Measurements from ENCODE around the gene DDX5.
A peak's percentile ranks its signal among the peaks of the same experiment; 100 is the strongest.
"Not testable (repeated sequence)": the region's sequence is repeated elsewhere in the genome, so short reads cannot be mapped to it uniquely, and the experiment has no call there.

Gene DDX5

DNA sequence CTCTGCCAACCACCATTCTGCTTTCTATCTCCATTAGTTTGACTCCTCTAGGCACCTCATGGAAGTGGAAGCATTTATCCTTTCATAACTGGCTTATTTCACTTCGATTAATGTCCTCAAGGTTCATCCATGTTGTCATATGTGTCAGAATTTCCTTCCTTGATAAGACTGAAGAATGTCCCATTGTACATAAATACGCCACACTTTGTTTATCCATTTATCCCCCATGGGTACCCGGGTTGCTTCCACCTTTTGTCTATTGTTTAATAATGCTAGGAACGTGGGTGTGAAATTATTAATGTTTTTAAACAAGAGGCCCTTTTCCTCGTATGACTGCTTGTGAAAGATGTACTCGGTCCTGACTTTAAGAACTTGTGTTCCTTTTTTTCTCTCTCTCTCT, 44.3 kb downstream of the DDX5 start:
- no peaks in the 10 kb centered on the region for H3K27me3 ChIP-seq (replicated peaks; ENCODE audit: control insufficient read depth, insufficient read depth, low read length)
- no peak overlapping the region for H3K4me3 ChIP-seq (ENCODE audit: low read length)
- no peaks in the 10 kb centered on the region for H3K9me3 ChIP-seq (ENCODE audit: control insufficient read depth, low read length)
- H3K9ac ChIP-seq (ENCODE audit: low read length): no peak overlapping the region
- peaks cover 19% of the 10 kb centered on the region for H3K4me1 ChIP-seq (ENCODE audit: control insufficient read depth, insufficient read depth, low read length)
- no peaks in the 10 kb centered on the region for H3K36me3 ChIP-seq (ENCODE audit: control insufficient read depth, insufficient read depth, low read length, severe bottlenecking)
- no peak for DNase-seq (ENCODE audit: low read depth)

DNA sequence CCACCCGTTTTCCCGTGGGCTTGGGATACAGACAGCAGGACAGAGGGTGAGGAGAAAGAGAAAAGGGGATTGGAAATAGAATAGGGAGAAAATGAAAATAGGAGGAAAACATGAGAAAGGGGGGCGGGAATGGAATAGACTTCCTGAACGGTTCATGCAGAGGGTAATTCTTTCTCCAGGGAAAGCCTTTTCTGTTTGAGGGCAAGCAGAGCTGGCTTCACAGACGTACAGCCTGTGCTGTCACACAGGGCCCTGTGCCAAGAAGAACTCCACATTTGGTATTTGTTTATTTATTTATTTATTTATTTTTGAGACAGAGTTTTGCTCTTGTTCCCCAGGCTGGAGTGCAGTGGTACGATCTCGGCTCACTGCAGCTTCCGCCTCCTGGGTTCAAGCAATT, 45.1 kb downstream of the DDX5 start:
- DNase-seq (ENCODE audit: low read depth): no peak
- Histone ChIP-seq H3K36me3 (ENCODE audit: control insufficient read depth, insufficient read depth, low read length, severe bottlenecking) (no peaks in the 10 kb centered on the region), H3K9ac (ENCODE audit: low read length) (no peak overlapping the region), H3K4me3 (ENCODE audit: low read length) (no peak overlapping the region), H3K27me3 (replicated peaks; ENCODE audit: control insufficient read depth, insufficient read depth, low read length) (no peaks in the 10 kb centered on the region), H3K9me3 (ENCODE audit: control insufficient read depth, low read length) (no peaks in the 10 kb centered on the region), H3K4me1 (ENCODE audit: control insufficient read depth, insufficient read depth, low read length) (peaks cover 19% of the 10 kb centered on the region)

DNA sequence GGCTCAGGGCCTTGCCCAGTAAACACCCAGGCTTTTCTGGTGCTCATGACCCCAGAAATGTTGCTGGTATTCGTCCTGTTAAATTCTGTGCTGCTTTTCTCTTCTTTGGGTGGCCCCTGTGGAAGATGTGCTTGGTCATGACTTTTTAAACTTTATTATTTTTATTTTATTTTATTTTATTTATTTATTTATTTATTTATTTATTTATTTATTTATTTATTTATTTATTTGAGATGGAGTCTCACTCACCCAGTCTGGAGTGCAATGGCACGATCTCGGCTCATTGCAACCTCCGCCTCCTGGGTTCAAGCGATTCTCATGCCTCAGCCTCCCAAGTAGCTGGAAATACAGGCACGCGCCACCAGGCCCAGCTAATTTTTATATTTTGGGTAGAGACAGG, 46.3 kb downstream of the DDX5 start:
- not testable (repeated sequence) for H3K36me3 ChIP-seq (ENCODE audit: control insufficient read depth, insufficient read depth, low read length, severe bottlenecking); H3K27me3 ChIP-seq (replicated peaks; ENCODE audit: control insufficient read depth, insufficient read depth, low read length); H3K9me3 ChIP-seq (ENCODE audit: control insufficient read depth, low read length); H3K9ac ChIP-seq (ENCODE audit: low read length); DNase-seq (ENCODE audit: low read depth); H3K4me3 ChIP-seq (ENCODE audit: low read length)
- H3K4me1 ChIP-seq (ENCODE audit: control insufficient read depth, insufficient read depth, low read length): peaks cover 19% of the 10 kb centered on the region

DNA sequence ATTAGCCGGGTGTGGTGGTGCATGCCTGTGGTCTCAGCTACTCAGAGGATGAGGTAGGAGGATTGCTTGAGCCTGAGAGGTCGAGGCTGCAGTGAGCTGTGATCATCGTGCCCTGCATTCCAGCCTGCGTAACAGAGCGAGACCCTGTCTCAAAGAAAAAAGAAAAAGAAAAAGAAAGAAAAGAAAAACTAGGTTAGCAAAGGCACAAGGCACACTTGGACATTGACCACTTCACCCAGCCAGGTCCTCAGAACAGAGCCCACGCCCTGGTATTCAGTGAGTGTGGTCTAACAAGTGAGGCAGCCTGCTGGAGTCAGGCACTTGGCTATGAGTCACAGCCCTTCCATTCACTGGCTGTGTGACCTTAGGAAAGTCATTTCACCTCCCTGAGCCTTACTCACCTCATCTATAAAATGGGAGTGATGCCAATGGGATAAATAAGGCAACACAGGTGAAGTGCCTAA, 46.8 kb downstream of the DDX5 start:
- no peaks in the 10 kb centered on the region for H3K9me3 ChIP-seq (ENCODE audit: control insufficient read depth, low read length)
- peak; percentile 46 for DNase-seq (ENCODE audit: low read depth)
- no peaks in the 10 kb centered on the region for H3K27me3 ChIP-seq (replicated peaks; ENCODE audit: control insufficient read depth, insufficient read depth, low read length)
- no peak overlapping the region for H3K9ac ChIP-seq (ENCODE audit: low read length)
- H3K4me3 ChIP-seq (ENCODE audit: low read length): no peak overlapping the region
- H3K36me3 ChIP-seq (ENCODE audit: control insufficient read depth, insufficient read depth, low read length, severe bottlenecking): no peaks in the 10 kb centered on the region
- H3K4me1 ChIP-seq (ENCODE audit: control insufficient read depth, insufficient read depth, low read length): peaks cover 19% of the 10 kb centered on the region

DNA sequence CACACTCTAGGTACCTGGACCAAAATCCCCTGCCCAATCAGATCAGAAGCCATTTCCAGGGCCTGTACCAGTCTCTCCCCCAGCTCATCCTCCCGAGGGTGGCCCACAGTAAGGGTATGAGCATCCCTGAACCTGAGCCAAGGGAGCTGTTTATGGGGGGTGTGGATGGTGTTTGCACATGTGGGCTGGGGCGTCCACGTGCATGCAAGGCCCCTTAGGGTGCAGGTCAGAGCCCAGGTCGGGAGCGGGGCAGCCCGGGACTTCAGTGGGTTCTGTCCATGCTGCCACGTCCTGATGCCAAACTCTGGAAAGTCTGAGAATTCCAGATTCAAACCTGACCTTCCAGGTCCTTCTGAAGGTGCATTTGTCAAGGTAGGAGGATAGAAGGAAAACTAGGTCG, 47.3 kb downstream of the DDX5 start:
- H3K4me1 ChIP-seq (ENCODE audit: control insufficient read depth, insufficient read depth, low read length): peaks cover 19% of the 10 kb centered on the region
- H3K9me3 ChIP-seq (ENCODE audit: control insufficient read depth, low read length): no peaks in the 10 kb centered on the region
- H3K27me3 ChIP-seq (replicated peaks; ENCODE audit: control insufficient read depth, insufficient read depth, low read length): no peaks in the 10 kb centered on the region
- H3K4me3 ChIP-seq (ENCODE audit: low read length): no peak overlapping the region
- no peak overlapping the region for H3K9ac ChIP-seq (ENCODE audit: low read length)
- no peaks in the 10 kb centered on the region for H3K36me3 ChIP-seq (ENCODE audit: control insufficient read depth, insufficient read depth, low read length, severe bottlenecking)
- no peak for DNase-seq (ENCODE audit: low read depth)

DNA sequence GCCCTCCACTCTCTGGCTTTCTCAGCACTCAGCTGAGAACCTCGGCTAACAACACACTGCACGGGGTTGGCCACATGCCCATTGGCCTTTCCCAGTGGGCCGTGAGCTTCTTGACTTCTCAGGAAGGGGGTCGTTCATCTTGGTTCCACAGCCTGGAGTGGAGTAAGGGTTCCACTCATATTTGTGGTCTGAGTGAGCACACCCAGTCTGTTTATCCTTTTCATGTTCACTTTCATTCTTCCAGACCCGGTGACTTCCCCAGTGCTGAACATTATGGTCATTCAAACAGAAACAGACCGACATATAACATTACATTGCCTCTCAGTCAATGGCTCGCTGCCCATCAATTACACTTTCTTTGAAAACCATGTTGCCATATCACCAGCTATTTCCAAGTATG, 48.9 kb downstream of the DDX5 start:
- H3K27me3 ChIP-seq (replicated peaks; ENCODE audit: control insufficient read depth, insufficient read depth, low read length): no peaks in the 10 kb centered on the region
- H3K9ac ChIP-seq (ENCODE audit: low read length): no peak overlapping the region
- no peaks in the 10 kb centered on the region for H3K9me3 ChIP-seq (ENCODE audit: control insufficient read depth, low read length)
- H3K36me3 ChIP-seq (ENCODE audit: control insufficient read depth, insufficient read depth, low read length, severe bottlenecking): no peaks in the 10 kb centered on the region
- no peak overlapping the region for H3K4me3 ChIP-seq (ENCODE audit: low read length)
- peaks cover 19% of the 10 kb centered on the region for H3K4me1 ChIP-seq (ENCODE audit: control insufficient read depth, insufficient read depth, low read length)
- DNase-seq (ENCODE audit: low read depth): peak; percentile 38

DNA sequence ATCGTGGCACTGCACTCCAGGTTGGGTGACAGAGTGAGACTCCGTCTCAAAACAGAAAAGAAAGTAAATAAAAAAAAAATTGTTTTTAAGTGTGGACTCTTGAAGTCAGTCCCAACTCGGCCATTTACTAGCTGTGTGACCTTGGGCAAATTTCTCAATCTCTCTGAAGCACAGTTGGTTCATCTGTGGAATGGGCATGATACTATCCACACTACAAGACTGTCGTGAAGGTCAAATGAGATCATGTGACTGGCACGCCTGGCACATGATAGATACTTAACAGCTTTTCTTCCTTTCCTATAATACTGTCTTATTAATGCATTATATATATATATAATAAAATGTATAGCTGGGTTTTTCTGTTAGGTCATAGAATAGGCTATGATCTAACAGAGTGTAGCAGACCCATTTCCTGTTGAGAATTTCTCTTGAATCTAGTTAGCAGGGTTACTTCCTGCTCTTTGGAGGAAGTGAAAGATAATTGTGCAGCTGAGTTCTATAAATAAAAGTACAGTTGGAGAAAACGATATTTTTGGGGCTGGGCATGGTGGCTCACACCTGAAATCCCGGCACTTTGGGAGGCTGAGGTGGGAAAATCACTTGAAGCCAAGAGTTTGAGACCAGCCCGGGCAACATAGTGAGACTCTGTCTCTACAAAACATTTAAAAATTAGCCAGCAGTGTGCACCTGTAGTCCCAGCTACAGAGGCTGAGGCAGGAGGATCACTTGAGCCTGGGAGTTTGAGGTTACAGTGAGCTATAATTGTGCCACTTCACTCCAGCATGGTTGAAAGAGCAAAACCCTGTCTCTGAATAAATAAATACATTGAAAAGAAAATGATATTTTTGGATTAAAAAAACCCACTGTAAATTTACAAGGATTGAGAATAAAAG, 49.9 kb downstream of the DDX5 start:
- H3K9me3 ChIP-seq (ENCODE audit: control insufficient read depth, low read length): no peaks in the 10 kb centered on the region
- H3K4me3 ChIP-seq (ENCODE audit: low read length): no peak overlapping the region
- no peaks in the 10 kb centered on the region for H3K36me3 ChIP-seq (ENCODE audit: control insufficient read depth, insufficient read depth, low read length, severe bottlenecking)
- H3K9ac ChIP-seq (ENCODE audit: low read length): no peak overlapping the region
- DNase-seq (ENCODE audit: low read depth): no peak
- no peaks in the 10 kb centered on the region for H3K27me3 ChIP-seq (replicated peaks; ENCODE audit: control insufficient read depth, insufficient read depth, low read length)
- peaks cover 19% of the 10 kb centered on the region for H3K4me1 ChIP-seq (ENCODE audit: control insufficient read depth, insufficient read depth, low read length)

DNA sequence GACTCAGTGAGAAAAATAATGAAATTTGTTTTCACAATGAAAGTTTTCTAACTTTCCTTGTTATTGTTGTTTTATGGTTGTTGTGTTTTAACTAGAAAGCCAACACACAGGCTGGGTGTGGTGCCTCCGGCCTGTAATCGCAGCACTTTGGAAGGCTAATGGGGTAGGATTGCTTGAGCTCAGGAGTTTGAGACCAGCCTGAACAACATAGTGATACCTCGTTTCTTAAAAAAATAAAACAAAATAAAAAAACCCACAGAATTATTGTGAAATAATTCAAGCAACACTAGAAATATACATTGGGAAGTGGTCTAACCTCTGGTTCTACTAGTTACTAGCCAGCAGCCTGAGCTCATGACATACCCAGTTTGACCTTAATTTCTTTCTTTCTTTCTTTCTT, 56.5 kb downstream of the DDX5 start:
- peak overlapping the region; percentile 43 for H3K9ac ChIP-seq (ENCODE audit: low read length)
- H3K4me3 ChIP-seq (ENCODE audit: low read length): peak overlapping the region; percentile 61
- no peaks in the 10 kb centered on the region for H3K9me3 ChIP-seq (ENCODE audit: control insufficient read depth, low read length)
- no peaks in the 10 kb centered on the region for H3K36me3 ChIP-seq (ENCODE audit: control insufficient read depth, insufficient read depth, low read length, severe bottlenecking)
- DNase-seq (ENCODE audit: low read depth): peak; percentile 4
- H3K27me3 ChIP-seq (replicated peaks; ENCODE audit: control insufficient read depth, insufficient read depth, low read length): no peaks in the 10 kb centered on the region
- peaks cover 15% of the 10 kb centered on the region for H3K4me1 ChIP-seq (ENCODE audit: control insufficient read depth, insufficient read depth, low read length)

DNA sequence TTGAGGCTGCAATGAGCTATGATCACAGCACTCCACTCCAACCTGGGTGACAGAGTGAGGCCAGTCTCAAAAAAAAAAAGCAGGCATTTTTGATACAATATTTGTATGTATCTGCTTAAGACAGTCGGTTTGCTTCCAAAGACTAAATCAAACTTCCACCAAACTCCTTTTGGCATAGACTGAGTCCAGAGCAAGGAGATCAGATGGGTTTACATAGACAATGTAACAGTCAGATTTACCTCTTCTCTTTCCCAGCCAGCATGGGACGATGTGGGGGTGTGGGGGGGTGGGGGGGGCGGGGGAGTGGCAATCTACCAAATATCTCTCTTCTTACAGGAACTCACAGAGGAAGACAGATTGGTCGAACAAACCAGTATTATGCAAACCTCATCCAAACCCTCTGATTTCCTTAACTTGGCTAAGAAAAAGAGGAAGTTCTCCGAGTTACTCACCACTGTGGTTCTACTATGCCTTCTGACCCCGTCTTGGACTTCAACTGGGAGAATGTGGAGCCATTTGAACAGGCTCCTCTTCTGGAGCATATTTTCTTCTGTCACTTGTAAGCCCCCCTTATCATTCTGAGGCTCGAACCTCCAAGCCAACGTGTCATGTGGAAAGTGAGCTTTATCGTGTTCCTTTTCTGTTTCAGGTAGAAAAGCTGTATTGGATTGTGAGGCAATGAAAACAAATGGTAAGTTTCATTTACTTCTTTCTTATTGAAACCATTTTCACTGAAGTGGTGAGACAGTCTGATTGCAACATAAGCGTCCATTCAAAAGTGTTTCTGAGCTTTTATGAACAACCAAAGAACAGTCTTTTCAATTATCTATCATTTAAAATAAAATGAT, 57.2 kb downstream of the DDX5 start, which contains the start of gene MILR1:
Gene MILR1, plus strand, starts transcription at position 451 of the 848 bp plus-strand sequence. Its CDS starts 54 bp downstream, at position 505.
- no peaks in the 10 kb centered on the region for H3K27me3 ChIP-seq (replicated peaks; ENCODE audit: control insufficient read depth, insufficient read depth, low read length)
- H3K9me3 ChIP-seq (ENCODE audit: control insufficient read depth, low read length): no peaks in the 10 kb centered on the region
- peak; percentile 79 for DNase-seq (ENCODE audit: low read depth)

More for the DNA sequence above, 57.2 kb downstream of the DDX5 start, which contains the start of gene MILR1:
- peaks cover 15% of the 10 kb centered on the region for H3K4me1 ChIP-seq (ENCODE audit: control insufficient read depth, insufficient read depth, low read length)
- peak within 1 kb of the TSS; percentile 43 for H3K9ac ChIP-seq (ENCODE audit: low read length)
- peak within 1 kb of the TSS; percentile 61 for H3K4me3 ChIP-seq (ENCODE audit: low read length)
- no peaks in the 10 kb centered on the region for H3K36me3 ChIP-seq (ENCODE audit: control insufficient read depth, insufficient read depth, low read length, severe bottlenecking)
